T-cell (primary cell): Measurements from ENCODE around the gene ZNF66. TPM values are rescaled to one million over a fixed set of nuclear protein-coding genes. Genes with fewer than 3 reads are reported as not detected.
"Not testable (repeated sequence)": the region's sequence is repeated elsewhere in the genome, so short reads cannot be mapped to it uniquely, and the experiment has no call there.

Experiments
- ATAC-seq, 4 experiments: fragments of 200-7000 bp in 3 of 4; fragments of 150-1000 bp in 1 of 4; cut with Tn5 transposase; replicated peaks in 1 of 4; 1 replicate in 3 of 4; 2 replicates in 1 of 4; pipeline ENCODE4 v1.10.0; 2021; ENCODE audit warnings: moderate library complexity in 3 of 4, mild to moderate bottlenecking in 2 of 4, moderate number of reproducible peaks in 1 of 4
- CTCF ChIA-PET, 2 donors: fragments of 300-600 bp; sonication (Branson Sonifier 250); formaldehyde crosslinking; loops; one replicate each; lab custom pipeline; 2022; ENCODE audit warnings: antibody characterized with exemption in 2 of 2; lab: Charles Lee
- POLR2A ChIA-PET, 2 donors: fragments of 300-600 bp; sonication (Branson Sonifier 250); formaldehyde crosslinking; loops; one replicate each; lab custom pipeline; 2022; ENCODE audit warnings: antibody characterized with exemption in 2 of 2; lab: Charles Lee
- DNase-seq, 35 experiments: peaks; one replicate each; pipeline versions ENCODE4 v3.0.0 to v3.0.0-alpha.2; 2013 to 2023
- H3K27ac ChIP-seq: one replicate; pipeline ENCODE4 v1.5.1; 2013; ENCODE audit warnings: low read length
- H3K27me3 ChIP-seq, 2 experiments: replicated peaks in 1 of 2; 1 replicate in 1 of 2; 2 replicates in 1 of 2; pipeline versions ENCODE4 v1.6.1 to v1.7.0; 2013; ENCODE audit warnings: low read length in 1 of 2, mixed read lengths in 1 of 2; ENCODE audit not compliant: control insufficient read depth in 2 of 2, insufficient read depth in 2 of 2; ENCODE audit errors: extremely low read depth in 1 of 2
- H3K36me3 ChIP-seq, 2 donors: 1 replicate in 1 of 2; 2 replicates in 1 of 2; pipeline versions ENCODE4 v1.6.1 to v1.7.0; 2013; ENCODE audit warnings: low read length in 1 of 2; ENCODE audit not compliant: control insufficient read depth in 2 of 2, insufficient read depth in 1 of 2; ENCODE audit errors: extremely low read depth in 1 of 2
- H3K4me1 ChIP-seq, 2 experiments: 1 replicate in 1 of 2; 2 replicates in 1 of 2; pipeline versions ENCODE4 v1.6.1 to v1.7.0; 2013; ENCODE audit warnings: low read length in 2 of 2, mixed read lengths in 1 of 2; ENCODE audit not compliant: insufficient read depth in 2 of 2, control insufficient read depth in 1 of 2; ENCODE audit errors: extremely low read depth in 1 of 2
- H3K4me3 ChIP-seq, 2 donors: 1 replicate in 1 of 2; 2 replicates in 1 of 2; pipeline versions ENCODE4 v1.5.1 to v1.7.0; 2013; ENCODE audit warnings: mild to moderate bottlenecking in 2 of 2, low read length in 1 of 2, moderate library complexity in 1 of 2; ENCODE audit not compliant: control insufficient read depth in 1 of 2; ENCODE audit errors: extremely low read depth in 1 of 2
- H3K9me3 ChIP-seq: 2 replicates; pipeline ENCODE4 v1.7.0; 2013
- H3K27ac Mint-ChIP-seq, 2 donors: one replicate each; pipeline ENCODE4 v1.8.0; 2020 to 2021; ENCODE audit warnings: mild to moderate bottlenecking in 2 of 2, mixed read lengths in 2 of 2
- H3K27me3 Mint-ChIP-seq, 2 donors: one replicate each; pipeline ENCODE4 v1.8.0; 2021 to 2022; ENCODE audit warnings: mixed read lengths in 2 of 2
- H3K36me3 Mint-ChIP-seq: one replicate; pipeline ENCODE4 v1.8.0; 2021; ENCODE audit warnings: mixed read lengths
- H3K4me1 Mint-ChIP-seq, 3 donors: one replicate each; pipeline ENCODE4 v1.8.0; 2020 to 2022; ENCODE audit warnings: mixed read lengths in 3 of 3, mild to moderate bottlenecking in 1 of 3
- H3K4me3 Mint-ChIP-seq, 3 donors: one replicate each; pipeline ENCODE4 v1.8.0; 2020 to 2022; ENCODE audit warnings: mild to moderate bottlenecking in 3 of 3, mixed read lengths in 3 of 3, moderate library complexity in 3 of 3
- H3K9me3 Mint-ChIP-seq, 3 donors: one replicate each; pipeline ENCODE4 v1.8.0; 2020 to 2022; ENCODE audit warnings: mixed read lengths in 3 of 3
- WGBS: methylation state at CpG from one replicate; pipeline ENCODE4 v1.1.5; 2013; ENCODE audit warnings: missing lambda C conversion rate; ENCODE audit not compliant: insufficient coverage; 5-methylcytosine and 5-hydroxymethylcytosine counted together
- total RNA-seq, 35 experiments: library from RNA in 6 of 35; stranded (reverse) in 6 of 35; fragments of 120-200 nt in 1 of 35; gene quantifications; one replicate each; pipeline versions ENCODE4 v1.2.1 to v1.2.4 and lab custom pipeline; 2013 to 2026

Gene ZNF66
- 10 to 100 TPM in 4 of 5 donors, 1 to 10 TPM in 1; 9.3 to 13.1 (median 11.4) TPM for total RNA-seq
- total RNA-seq (2013) = 12.1 TPM
- 2.4 to 17.2 (median 7.8) reads per million in 29 experiments for total RNA-seq (lab: John Stamatoyannopoulos, UW)

GRCh38 chr19:20776083-20777076 lies at the start of gene ZNF66:
Gene ZNF66, plus strand, starts transcription at chr19:20776304. Its CDS starts 144 bp downstream, at chr19:20776448.
- Histone ChIP-seq H3K4me1 (peaks cover 2 to 13% of the 10 kb centered on the region in 2 experiments), H3K9me3 (no peaks in the 10 kb centered on the region), H3K36me3 (peaks cover 1 to 6% of the 10 kb centered on the region in 2 donors), H3K4me3 (peak within 1 kb of the TSS; percentile 91 to 97), H3K27ac (peak within 1 kb of the TSS; percentile 85), H3K27me3 (no peaks in the 10 kb centered on the region)
- ChIA-PET POLR2A (interaction anchor here (0.5 to 2.7 kb wide), 21 partner anchors 16 to 1285 kb away, joined by 3 to 13 read pairs (median 5); partner anchors contain the start of genes ZNF430 (in 1 of the 2), ZNF431 (in 1 of the 2), ZNF626 (in 1 of the 2) and ZNF737 (in 1 of the 2)), CTCF (interaction anchor here (0.6 to 2.0 kb wide), 7 partner anchors 38 to 223 kb away, joined by 3 to 7 read pairs (median 5); partner anchors contain the start of genes ZNF626 (in 1 of the 2), ZNF737 (in 1 of the 2) and ZNF85 (in 1 of the 2))
- whole genome bisulfite sequencing = 4% methylated on average over 28 of the region's 42 CpGs
- Mint-ChIP-seq H3K36me3 (peaks cover 27% of the 10 kb centered on the region), H3K27ac (peak within 1 kb of the TSS; percentile 93 to 97), H3K27me3 (no peaks in the 10 kb centered on the region), H3K9me3 (peaks cover 0 to 14% (median 13%) of the 10 kb centered on the region in 3 donors), H3K4me1 (peaks cover 19 to 24% (median 23%) of the 10 kb centered on the region in 3 donors), H3K4me3 (peak within 1 kb of the TSS; percentile 98 to 100 (median 99))
- ATAC-seq (peak; percentile 97 to 99 (median 98)), DNase-seq (peak; percentile 87 to 98 (median 93))

- H3K4me3 ChIP-seq, POLR2A ChIA-PET, H3K4me1 Mint-ChIP-seq, H3K27ac ChIP-seq, CTCF ChIA-PET, H3K27me3 Mint-ChIP-seq, DNase-seq, H3K27ac Mint-ChIP-seq, H3K4me1 ChIP-seq, H3K4me3 Mint-ChIP-seq, ATAC-seq, H3K36me3 Mint-ChIP-seq, H3K36me3 ChIP-seq, H3K9me3 ChIP-seq, H3K27me3 ChIP-seq: not testable (repeated sequence)
- peaks cover 0 to 14% (median 13%) of the 10 kb centered on the region in 3 donors for H3K9me3 Mint-ChIP-seq
- WGBS = 86% methylated on average over 4 of the region's 6 CpGs
These were observed 25.9 kb upstream of the ZNF66 start for GRCh38 chr19:20750169-20750568.

- WGBS = 90% methylated on average over 6 of the region's 9 CpGs
- POLR2A ChIA-PET, H3K4me1 ChIP-seq: not testable (repeated sequence)
These were observed 23.8 kb upstream of the ZNF66 start for GRCh38 chr19:20752291-20752690.

GRCh38 chr19:20769225-20769736 lies 6.8 kb upstream of the ZNF66 start:
- 88% methylated on average over 4 of the region's 8 CpGs for WGBS
- H3K4me1 ChIP-seq, H3K9me3 ChIP-seq, H3K27ac ChIP-seq, DNase-seq, H3K27me3 ChIP-seq, H3K36me3 ChIP-seq, ATAC-seq, H3K4me3 ChIP-seq, H3K27ac Mint-ChIP-seq, H3K27me3 Mint-ChIP-seq, H3K4me1 Mint-ChIP-seq, H3K4me3 Mint-ChIP-seq, H3K36me3 Mint-ChIP-seq: not testable (repeated sequence)
- POLR2A ChIA-PET = interaction anchor here (0.6 to 0.7 kb wide), 2 partner anchors 99 to 975 kb away, joined by 3 to 12 read pairs; no protein-coding TSS in a partner anchor
- CTCF ChIA-PET = interaction anchor here in 1 of 2 donors (0.6 kb wide), 1 partner anchor 233 kb away, joined by 4 read pairs; no protein-coding TSS in a partner anchor
- peaks cover 5 to 38% (median 13%) of the 10 kb centered on the region in 3 donors for H3K9me3 Mint-ChIP-seq

More at GRCh38 chr19:20752291-20752690, 23.8 kb upstream of the ZNF66 start:
- H3K27me3 Mint-ChIP-seq, H3K27ac ChIP-seq, H3K4me3 ChIP-seq, ATAC-seq, H3K27ac Mint-ChIP-seq, DNase-seq, H3K9me3 ChIP-seq, H3K36me3 ChIP-seq, H3K36me3 Mint-ChIP-seq, CTCF ChIA-PET, H3K9me3 Mint-ChIP-seq, H3K27me3 ChIP-seq, H3K4me3 Mint-ChIP-seq, H3K4me1 Mint-ChIP-seq: not testable (repeated sequence)

GRCh38 chr19:20787786-20788185 lies 11.7 kb downstream of the ZNF66 start:
- peaks cover 19% of the 10 kb centered on the region for H3K9me3 ChIP-seq
- Mint-ChIP-seq H3K4me1 (peaks cover 0 to 3% (median 3%) of the 10 kb centered on the region in 3 donors), H3K9me3 (peaks cover 7 to 47% (median 34%) of the 10 kb centered on the region in 3 donors), H3K4me3 (no peak overlapping the region), H3K27ac (no peak overlapping the region), H3K36me3 (peaks cover 76% of the 10 kb centered on the region), H3K27me3 (no peaks in the 10 kb centered on the region)
- H3K4me3 ChIP-seq = no peak overlapping the region
- DNase-seq (no peak), ATAC-seq (no peak)
- H3K4me1 ChIP-seq = no peaks in the 10 kb centered on the region
- peaks cover 2 to 18% of the 10 kb centered on the region in 2 donors for H3K36me3 ChIP-seq
- no peaks in the 10 kb centered on the region for H3K27me3 ChIP-seq
- CTCF ChIA-PET = no interaction called here
- no peak overlapping the region for H3K27ac ChIP-seq
- POLR2A ChIA-PET = no interaction called here

- H3K4me1 Mint-ChIP-seq = no peaks in the 10 kb centered on the region
- Histone ChIP-seq H3K27me3 (no peaks in the 10 kb centered on the region), H3K36me3 (peaks cover 20 to 25% of the 10 kb centered on the region in 2 donors), H3K4me3 (no peak overlapping the region), H3K4me1 (no peaks in the 10 kb centered on the region), H3K9me3 (peaks cover 13% of the 10 kb centered on the region), H3K27ac (no peak overlapping the region)
- ATAC-seq (no peak), DNase-seq (no peak)
- H3K9me3 Mint-ChIP-seq = peaks cover 6 to 38% (median 16%) of the 10 kb centered on the region in 3 donors
- H3K27me3 Mint-ChIP-seq = no peaks in the 10 kb centered on the region
- ChIA-PET POLR2A (no interaction called here), CTCF (no interaction called here)
- H3K4me3 Mint-ChIP-seq = no peak overlapping the region
- peaks cover 71% of the 10 kb centered on the region for H3K36me3 Mint-ChIP-seq
- no peak overlapping the region for H3K27ac Mint-ChIP-seq
These were observed 15.7 kb downstream of the ZNF66 start for GRCh38 chr19:20791806-20792205.
